ENCODE measurements around the gene HOXD9.

HOXD9 gene

GRCh38 chr2:176117162-176117822 is 5.2 kb upstream of the HOXD9 start:
- DNase-seq (ENCODE audit: low read depth, low spot score), result no peak
- ChIA-PET CTCF (interaction anchor here (0.6 to 9.0 kb wide), 7 partner anchors 10 to 1032 kb away, joined by 3 to 73 read pairs (median 8); no protein-coding TSS in a partner anchor), POLR2A (no interaction called here)
- no peak for TF ChIP-seq CTCF (IDR thresholded peaks at IDR 0.05; ENCODE audit: insufficient read depth, low read length, missing control alignments)
- no peak overlapping the region; the same call in 1 of the 2 replicates for H3K4me3 ChIP-seq (ENCODE audit: low read depth, low read length)

- ChIA-PET POLR2A (no interaction called here), CTCF (interaction anchor here (2.0 to 5.9 kb wide), 5 partner anchors 9 to 696 kb away, joined by 4 to 39 read pairs (median 8); no protein-coding TSS in a partner anchor)
- TF ChIP-seq CTCF (IDR thresholded peaks at IDR 0.05; ENCODE audit: insufficient read depth, low read length, missing control alignments), result no peak
- DNase-seq (ENCODE audit: low read depth, low spot score), result no peak
- no peak overlapping the region for H3K4me3 ChIP-seq (ENCODE audit: low read depth, low read length)
Measured at GRCh38 chr2:176117823-176118371, 4.6 kb upstream of the HOXD9 start.

GRCh38 chr2:176118601-176119339 is 3.7 kb upstream of the HOXD9 start:
- TF ChIP-seq CTCF (IDR thresholded peaks at IDR 0.05; ENCODE audit: insufficient read depth, low read length, missing control alignments), result peak; percentile 23
- H3K4me3 ChIP-seq (ENCODE audit: low read depth, low read length), result no peak overlapping the region
- ChIA-PET POLR2A (no interaction called here), CTCF (interaction anchor here (0.6 to 4.7 kb wide), 2 partner anchors 534 to 1035 kb away, joined by 3 to 39 read pairs; no protein-coding TSS in a partner anchor)
- DNase-seq (ENCODE audit: low read depth, low spot score), result no peak

- no peak overlapping the region for H3K4me3 ChIP-seq (ENCODE audit: low read depth, low read length)
- POLR2A ChIA-PET, result no interaction called here
- CTCF ChIA-PET, result interaction anchor here (0.7 to 30.2 kb wide), 7 partner anchors 9 to 1042 kb away, joined by 3 to 1421 read pairs (median 17); no protein-coding TSS in a partner anchor
- TF ChIP-seq CTCF (IDR thresholded peaks at IDR 0.05; ENCODE audit: insufficient read depth, low read length, missing control alignments), result no peak
- DNase-seq (ENCODE audit: low read depth, low spot score), result no peak
Measured at GRCh38 chr2:176120364-176121189, 1.9 kb upstream of the HOXD9 start.

- H3K4me3 ChIP-seq (ENCODE audit: low read depth, low read length), result no peak overlapping the region; the same call in 1 of the 2 replicates
- ChIA-PET POLR2A (interaction anchor here (0.7 kb wide), 1 partner anchor 516 kb away, joined by 5 read pairs; no protein-coding TSS in a partner anchor), CTCF (interaction anchor here (1.0 to 30.2 kb wide), 10 partner anchors 8 to 1041 kb away, joined by 3 to 1421 read pairs (median 14); no protein-coding TSS in a partner anchor)
- no peak for TF ChIP-seq CTCF (IDR thresholded peaks at IDR 0.05; ENCODE audit: insufficient read depth, low read length, missing control alignments)
- DNase-seq (ENCODE audit: low read depth, low spot score), result no peak
Measured at GRCh38 chr2:176121190-176122051, 1.1 kb upstream of the HOXD9 start.

Data from AG04449 (cell line).